Mesothelial cell of epicardium (in vitro differentiated cells): ENCODE measurements around the gene RAD51B. TPM values are rescaled to one million over a fixed set of nuclear protein-coding genes. Genes with fewer than 3 reads are reported as not detected.

Experiments used
- DNase-seq, 2 experiments: peaks; one replicate each; pipeline ENCODE4 v3.0.0; 2021; ENCODE audit warnings: low spot score in 2 of 2; ENCODE audit not compliant: unreplicated experiment in 2 of 2
- H3K27ac Mint-ChIP-seq: 2 replicates; pipeline ENCODE4 v1.8.0; 2021; ENCODE audit warnings: mixed read lengths
- H3K27me3 Mint-ChIP-seq: 2 replicates; pipeline ENCODE4 v1.8.0; 2021; ENCODE audit warnings: low read depth, mixed read lengths
- H3K36me3 Mint-ChIP-seq: 2 replicates; pipeline ENCODE4 v1.8.0; 2021; ENCODE audit warnings: mixed read lengths
- H3K4me1 Mint-ChIP-seq: 2 replicates; pipeline ENCODE4 v1.8.0; 2021; ENCODE audit warnings: mixed read lengths
- H3K4me3 Mint-ChIP-seq: 2 replicates; pipeline ENCODE4 v1.8.0; 2021; ENCODE audit warnings: mild to moderate bottlenecking, moderate library complexity, mixed read lengths
- H3K9me3 Mint-ChIP-seq: 2 replicates; pipeline ENCODE4 v1.8.0; 2021; ENCODE audit warnings: mixed read lengths
- CTCF ChIP-seq: fragments of 200-600 bp; sonication (generic); IDR thresholded peaks from one replicate; pipeline ENCODE4 v1.5.0; 2021; ENCODE audit warnings: antibody characterized with exemption; ENCODE audit not compliant: unreplicated experiment
- total RNA-seq: library from RNA; stranded (reverse); gene quantifications from 3 replicates; pipeline ENCODE4 v1.2.1, GENCODE V29; 2021

RAD51B gene
- total RNA-seq, 1 donor from 2014 or later, result 34.7 TPM

DNA sequence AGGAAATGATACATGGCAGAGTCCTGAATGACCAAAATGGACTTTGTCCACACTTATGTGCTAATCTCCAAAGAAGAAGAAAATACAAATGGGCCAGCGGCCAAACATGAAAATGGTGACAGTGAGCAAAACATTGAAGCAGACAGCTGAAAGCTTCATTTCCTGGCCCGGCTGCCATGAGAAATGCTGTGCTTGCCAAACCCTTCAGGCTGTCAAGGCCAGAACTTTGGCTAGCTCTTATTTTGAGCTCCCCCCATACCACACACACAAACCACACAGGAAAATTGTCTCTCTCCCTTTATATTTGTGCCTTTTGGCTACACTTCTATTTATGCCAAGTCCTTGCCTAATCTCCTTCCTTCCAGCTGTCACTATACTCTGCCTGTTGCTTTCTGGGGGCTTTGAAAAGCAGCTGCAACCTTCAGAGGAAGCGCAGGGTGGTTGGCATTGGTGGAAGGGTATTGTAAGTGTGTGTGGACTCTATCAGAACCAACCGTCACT is 323.8 kb downstream of the RAD51B start:
- Mint-ChIP-seq H3K4me3 (no peak overlapping the region), H3K27ac (peak overlapping the region; percentile 91), H3K9me3 (peaks cover 7% of the 10 kb centered on the region), H3K36me3 (peaks cover 4% of the 10 kb centered on the region), H3K4me1 (peaks cover 77% of the 10 kb centered on the region), H3K27me3 (no peaks in the 10 kb centered on the region)
- DNase-seq, result no peak
- TF ChIP-seq CTCF, result no peak

DNA sequence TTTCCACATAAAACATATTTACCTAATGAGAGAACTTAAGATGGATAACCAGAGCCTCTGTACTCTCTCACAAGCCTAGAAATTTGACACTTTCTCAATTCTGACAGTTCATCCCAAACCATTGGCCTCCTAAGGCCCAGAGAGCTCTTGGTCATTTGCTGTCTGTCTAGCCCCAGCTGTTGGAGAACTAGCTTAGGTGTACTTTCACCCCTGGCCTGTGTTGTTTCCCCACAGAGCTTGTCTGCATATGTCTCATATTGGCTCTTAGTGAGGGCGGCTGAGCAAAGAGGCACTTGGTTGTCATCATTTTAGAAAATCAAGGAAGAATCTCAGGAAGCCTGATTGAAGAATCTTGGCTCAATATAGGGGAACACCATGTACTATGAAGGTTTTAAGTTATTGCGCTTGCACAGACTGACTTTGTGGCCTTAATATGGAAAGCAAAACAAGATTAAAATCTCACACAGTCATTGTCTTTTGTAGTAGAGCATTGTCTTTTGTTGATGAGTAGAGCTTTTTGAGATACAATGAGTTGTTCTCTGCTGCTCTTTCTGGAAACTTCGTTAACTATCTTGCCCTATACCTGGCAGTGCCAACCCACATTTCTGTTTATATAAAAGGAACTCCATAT is 324.6 kb downstream of the RAD51B start:
- Mint-ChIP-seq H3K27ac (peak overlapping the region; percentile 91), H3K4me3 (no peak overlapping the region), H3K27me3 (no peaks in the 10 kb centered on the region), H3K9me3 (peaks cover 15% of the 10 kb centered on the region), H3K36me3 (peaks cover 11% of the 10 kb centered on the region), H3K4me1 (peaks cover 69% of the 10 kb centered on the region)
- TF ChIP-seq CTCF, result no peak
- DNase-seq, result no peak

- no peak for DNase-seq
- H3K27me3 Mint-ChIP-seq, result no peaks in the 10 kb centered on the region
- TF ChIP-seq CTCF, result no peak
- peaks cover 20% of the 10 kb centered on the region for H3K9me3 Mint-ChIP-seq
- peak overlapping the region; percentile 66 for H3K27ac Mint-ChIP-seq
- peaks cover 60% of the 10 kb centered on the region for H3K4me1 Mint-ChIP-seq
- H3K36me3 Mint-ChIP-seq, result peaks cover 16% of the 10 kb centered on the region
- H3K4me3 Mint-ChIP-seq, result no peak overlapping the region
Observed at GRCh38 chr14:68145036-68145435, 325.5 kb downstream of the RAD51B start.

GRCh38 chr14:68145539-68145938 is 326.0 kb downstream of the RAD51B start:
- peaks cover 24% of the 10 kb centered on the region for H3K9me3 Mint-ChIP-seq
- H3K27me3 Mint-ChIP-seq, result no peaks in the 10 kb centered on the region
- peak overlapping the region; percentile 82 for H3K27ac Mint-ChIP-seq

GRCh38 chr14:68146818-68147217 is 327.2 kb downstream of the RAD51B start:
- Mint-ChIP-seq H3K9me3 (peaks cover 35% of the 10 kb centered on the region), H3K36me3 (peaks cover 30% of the 10 kb centered on the region), H3K27ac (peak overlapping the region; percentile 83), H3K27me3 (no peaks in the 10 kb centered on the region), H3K4me3 (no peak overlapping the region), H3K4me1 (peaks cover 44% of the 10 kb centered on the region)
- no peak for TF ChIP-seq CTCF
- DNase-seq, result no peak

More at GRCh38 chr14:68145539-68145938, 326.0 kb downstream of the RAD51B start:
- H3K4me1 Mint-ChIP-seq, result peaks cover 55% of the 10 kb centered on the region
- H3K36me3 Mint-ChIP-seq, result peaks cover 21% of the 10 kb centered on the region
- H3K4me3 Mint-ChIP-seq, result no peak overlapping the region
- no peak for TF ChIP-seq CTCF
- DNase-seq, result no peak
